Measurements from ENCODE around the gene CDH12.
"Not testable (repeated sequence)": the region's sequence is repeated elsewhere in the genome, so short reads cannot be mapped to it uniquely, and the experiment has no call there.

Gene CDH12

DNA sequence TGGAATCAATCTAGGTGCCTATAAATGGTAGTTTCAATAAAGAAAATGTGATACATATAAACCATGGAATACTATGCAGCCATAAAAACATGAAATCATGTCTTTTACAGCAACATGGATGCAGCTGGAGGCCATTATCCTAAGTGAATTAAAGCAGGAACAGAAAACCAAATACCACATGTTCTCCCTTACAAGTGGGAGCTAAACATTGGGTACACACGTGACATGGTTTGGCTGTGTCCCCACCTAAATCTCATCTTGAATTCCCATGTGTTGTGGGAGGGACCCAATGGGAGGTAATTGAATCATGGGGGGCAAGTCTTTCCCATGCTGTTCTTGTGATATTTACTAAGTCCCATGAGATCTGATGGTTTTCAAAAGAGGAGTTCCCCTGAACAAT, 78.9 kb downstream of the CDH12 start:
- in situ Hi-C loops (cut with MboI; ENCODE audit: low sequenced_read_pairs): not testable (repeated sequence)

- in situ Hi-C loops (cut with MboI; ENCODE audit: low sequenced_read_pairs): no loop called here
These were observed 88.4 kb downstream of the CDH12 start for GRCh38 chr5:22764736-22765135.

- in situ Hi-C loops (cut with MboI; ENCODE audit: low sequenced_read_pairs): no loop called here
These were observed 95.4 kb downstream of the CDH12 start for GRCh38 chr5:22757776-22758175.

DNA sequence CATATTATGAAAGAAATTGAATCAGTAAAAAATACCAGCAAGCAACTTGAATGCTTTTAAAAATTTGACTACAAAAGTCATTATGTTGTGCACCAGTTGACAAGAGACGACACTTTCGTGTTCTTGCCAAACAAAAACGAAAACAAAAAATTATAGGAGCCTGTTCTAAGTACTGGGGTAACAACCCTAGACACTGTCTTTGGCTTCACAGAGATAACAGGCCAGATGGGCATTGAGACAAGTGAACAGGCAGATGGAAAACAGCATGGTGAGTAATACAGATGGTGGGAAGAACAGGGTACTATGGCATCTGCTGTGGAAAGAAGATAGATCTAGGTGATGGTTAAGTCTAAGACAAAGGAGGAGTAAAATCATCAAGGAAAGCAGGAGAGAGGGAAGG, 99.0 kb downstream of the CDH12 start:
- in situ Hi-C loops (cut with MboI; ENCODE audit: low sequenced_read_pairs): no loop called here

DNA sequence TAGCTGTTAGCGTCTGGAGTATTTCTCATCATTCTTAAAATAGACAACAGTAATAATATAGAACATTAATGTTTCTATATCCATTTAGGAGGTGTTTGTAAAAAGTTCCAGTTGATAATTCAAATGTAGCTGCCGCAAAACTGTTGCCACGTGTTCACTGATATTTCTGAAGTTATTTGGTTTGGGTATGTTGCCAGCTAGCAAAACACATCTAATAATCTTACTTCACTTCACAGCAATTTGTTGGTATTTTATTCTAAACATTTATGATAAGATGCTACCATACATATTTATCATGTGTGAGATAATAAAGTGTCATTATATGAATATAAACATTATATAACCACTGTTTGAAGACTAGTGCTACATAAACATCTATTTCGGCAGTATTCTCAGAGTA, 101.6 kb downstream of the CDH12 start:
- in situ Hi-C loops (cut with MboI; ENCODE audit: low sequenced_read_pairs): no loop called here

DNA sequence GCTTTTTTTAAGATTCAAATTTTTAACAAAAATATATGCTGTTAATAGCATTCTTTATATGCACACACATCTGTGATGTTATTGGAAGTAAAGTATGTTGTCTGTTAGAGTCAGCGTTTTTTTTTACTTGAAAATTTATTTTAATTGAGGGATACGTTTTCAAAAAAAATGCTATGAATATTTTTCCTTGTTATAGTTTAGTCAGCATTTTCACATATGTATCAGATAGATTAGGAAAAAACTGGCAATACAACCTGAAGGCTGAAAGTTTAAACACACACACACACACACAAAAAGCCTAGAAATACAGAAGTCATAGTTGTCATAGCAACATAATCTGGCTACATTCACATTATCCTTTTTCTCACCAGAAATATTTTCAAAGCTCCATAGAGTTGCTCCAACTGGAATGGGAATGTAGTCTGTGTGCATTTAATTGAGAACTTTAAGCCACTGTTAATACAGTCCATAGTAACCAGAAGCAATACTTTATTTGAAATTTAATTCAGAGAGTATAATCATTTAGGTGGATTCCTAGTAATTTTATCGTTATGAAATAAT, 116.6 kb downstream of the CDH12 start:
- in situ Hi-C loops (cut with MboI; ENCODE audit: low sequenced_read_pairs): no loop called here

- in situ Hi-C loops (cut with MboI; ENCODE audit: low sequenced_read_pairs): no loop called here
These were observed 118.2 kb downstream of the CDH12 start for GRCh38 chr5:22734907-22735306.

DNA sequence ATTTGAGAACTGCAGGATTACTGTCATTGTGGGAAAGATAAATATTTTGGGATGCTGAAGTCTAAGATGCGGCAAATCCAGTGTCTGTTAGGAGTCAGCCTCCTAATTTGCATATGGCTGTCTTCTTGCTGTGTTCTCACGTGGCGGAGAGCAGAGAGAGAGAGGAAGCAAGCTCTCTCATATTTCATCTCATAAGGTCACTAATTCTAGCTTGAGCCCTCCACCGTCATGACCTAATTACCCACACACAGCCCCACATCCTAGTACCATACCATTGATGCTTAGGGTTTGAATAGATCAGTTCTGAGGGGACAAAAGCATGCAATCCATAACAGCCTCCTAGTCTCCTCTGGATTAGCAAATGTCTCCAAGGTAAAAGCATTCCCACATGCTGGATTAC, 124.5 kb downstream of the CDH12 start:
- in situ Hi-C loops (cut with MboI; ENCODE audit: low sequenced_read_pairs): no loop called here

DNA sequence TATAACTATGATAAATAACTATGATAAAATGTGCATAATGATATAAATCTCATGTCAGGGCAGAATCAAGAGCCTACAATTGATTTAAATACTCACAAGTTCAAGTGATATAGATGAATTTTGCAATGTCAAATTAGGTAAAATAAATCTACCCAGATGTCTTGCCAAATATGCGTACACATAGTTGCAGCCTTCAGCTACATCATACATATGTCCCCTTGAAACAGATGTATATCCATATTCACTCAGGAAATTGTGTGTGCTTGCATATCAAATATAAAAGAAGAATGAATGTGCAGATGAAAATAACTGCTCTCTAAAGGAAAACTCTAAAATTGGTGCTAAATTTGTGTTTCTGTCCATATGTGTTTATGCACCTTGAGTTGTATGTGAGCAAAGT, 130.7 kb downstream of the CDH12 start:
- in situ Hi-C loops (cut with MboI; ENCODE audit: low sequenced_read_pairs): no loop called here

GRCh38 chr5:22722056-22722455, 131.1 kb downstream of the CDH12 start:
- in situ Hi-C loops (cut with MboI; ENCODE audit: low sequenced_read_pairs): no loop called here

- in situ Hi-C loops (cut with MboI; ENCODE audit: low sequenced_read_pairs): no loop called here
These were observed 133.3 kb downstream of the CDH12 start for GRCh38 chr5:22719842-22720241.

DNA sequence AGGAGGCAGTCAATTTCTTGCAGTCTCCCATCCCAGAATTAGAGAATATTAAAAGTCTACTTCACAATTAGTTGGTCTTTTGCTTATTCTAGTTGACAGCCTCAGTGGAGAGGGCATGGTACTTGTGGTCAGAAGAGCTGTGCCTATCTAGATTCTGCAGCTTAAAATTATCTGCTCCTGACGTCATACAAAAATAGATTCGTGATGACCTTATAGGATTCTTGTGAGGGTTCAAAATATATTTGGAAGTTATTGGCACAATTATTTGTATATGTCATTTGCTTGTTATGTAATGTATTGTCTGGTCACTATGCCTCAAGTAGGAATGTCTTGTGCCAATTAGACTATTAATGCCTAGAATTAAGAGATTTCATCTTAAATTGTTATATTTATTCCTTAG, 142.5 kb downstream of the CDH12 start:
- in situ Hi-C loops (cut with MboI; ENCODE audit: low sequenced_read_pairs): no loop called here

- in situ Hi-C loops (cut with MboI; ENCODE audit: low sequenced_read_pairs): no loop called here
These were observed 143.4 kb downstream of the CDH12 start for GRCh38 chr5:22709743-22710142.

DNA sequence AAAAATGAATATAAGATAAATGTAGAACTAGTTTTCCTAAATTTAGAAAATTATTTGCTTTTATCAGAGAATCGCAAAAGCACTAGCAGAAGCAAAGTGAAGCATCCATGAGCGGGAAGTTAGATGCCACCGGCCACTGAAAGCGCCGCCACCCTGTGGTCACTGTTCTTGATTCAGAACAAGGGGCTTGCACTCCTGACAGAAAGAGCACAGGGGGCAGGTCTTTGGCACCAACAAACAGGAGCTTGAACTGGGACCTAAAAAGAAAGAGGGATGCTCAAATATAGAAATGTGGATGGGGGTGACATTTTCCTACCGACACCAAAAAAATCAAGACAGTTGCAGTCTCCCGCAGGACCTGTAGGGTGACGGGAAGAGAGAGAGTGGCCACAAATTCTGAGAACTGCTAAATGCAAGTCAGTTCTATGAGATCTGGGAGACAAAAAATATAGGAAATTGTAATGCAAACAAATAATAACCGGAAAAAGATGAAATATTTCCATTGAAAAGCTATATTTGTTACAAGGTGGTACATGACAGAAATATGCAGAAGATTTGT, 144.3 kb downstream of the CDH12 start:
- in situ Hi-C loops (cut with MboI; ENCODE audit: low sequenced_read_pairs): no loop called here

GRCh38 chr5:22706901-22707300, 146.2 kb downstream of the CDH12 start:
- in situ Hi-C loops (cut with MboI; ENCODE audit: low sequenced_read_pairs): no loop called here

DNA sequence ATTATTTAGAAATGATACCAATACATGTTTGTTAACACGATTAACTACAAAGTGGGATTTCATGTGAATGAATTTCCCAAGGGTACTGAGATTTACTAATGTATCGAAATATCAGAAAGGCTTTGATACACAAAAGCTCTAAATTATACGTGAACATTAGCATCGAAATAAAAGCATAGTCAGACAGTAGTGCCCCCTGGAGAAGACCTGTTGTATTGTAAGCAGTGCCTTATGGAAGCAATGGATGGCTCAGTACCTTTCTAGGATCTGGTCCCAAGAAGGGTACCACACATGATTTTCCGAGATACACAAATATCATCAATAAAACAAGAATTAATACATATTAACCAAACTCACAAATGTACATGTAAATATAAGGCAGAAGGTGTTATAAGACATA, 153.8 kb downstream of the CDH12 start:
- in situ Hi-C loops (cut with MboI; ENCODE audit: low sequenced_read_pairs): no loop called here

GRCh38 chr5:22693121-22693520, 160.0 kb downstream of the CDH12 start:
- in situ Hi-C loops (cut with MboI; ENCODE audit: low sequenced_read_pairs): no loop called here

DNA sequence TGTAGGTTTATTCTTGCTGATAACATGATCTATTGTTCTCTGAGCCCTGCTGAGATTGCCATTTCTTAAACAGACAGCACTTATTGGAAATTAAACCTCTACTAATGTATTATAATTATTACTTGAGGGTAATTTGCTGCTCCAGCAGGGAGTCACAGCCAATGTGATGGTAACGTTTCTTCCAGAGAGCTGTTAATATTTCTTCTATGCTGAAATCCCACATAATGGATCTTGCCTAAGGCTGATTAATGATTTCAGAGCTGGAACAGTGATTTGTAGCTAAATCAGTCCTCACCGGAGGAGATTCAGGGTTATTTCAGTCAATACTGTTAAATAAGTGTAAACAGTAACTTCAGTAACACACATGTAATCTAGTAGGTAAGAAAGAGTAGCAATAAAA, 170.1 kb downstream of the CDH12 start:
- in situ Hi-C loops (cut with MboI; ENCODE audit: low sequenced_read_pairs): no loop called here

DNA sequence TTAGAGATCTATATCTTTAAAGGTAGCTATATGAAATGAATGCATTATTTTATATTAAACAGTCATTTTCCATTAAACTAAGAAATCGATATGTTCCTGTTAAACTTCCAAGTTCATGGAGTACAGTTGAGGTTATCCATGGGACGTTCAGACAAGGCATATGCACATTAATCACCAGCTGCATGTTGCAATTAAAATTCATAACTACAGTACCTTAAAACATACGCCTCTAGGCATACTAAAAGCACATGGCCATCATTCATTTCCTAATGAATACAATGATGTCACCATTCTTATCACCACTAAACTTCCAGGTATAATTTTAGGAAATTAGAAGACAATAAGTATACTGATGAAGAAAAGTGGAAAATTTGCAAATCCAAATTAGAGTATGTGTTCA, 174.3 kb downstream of the CDH12 start:
- in situ Hi-C loops (cut with MboI; ENCODE audit: low sequenced_read_pairs): no loop called here

GRCh38 chr5:22673131-22673530, 180.0 kb downstream of the CDH12 start:
- in situ Hi-C loops (cut with MboI; ENCODE audit: low sequenced_read_pairs): no loop called here

DNA sequence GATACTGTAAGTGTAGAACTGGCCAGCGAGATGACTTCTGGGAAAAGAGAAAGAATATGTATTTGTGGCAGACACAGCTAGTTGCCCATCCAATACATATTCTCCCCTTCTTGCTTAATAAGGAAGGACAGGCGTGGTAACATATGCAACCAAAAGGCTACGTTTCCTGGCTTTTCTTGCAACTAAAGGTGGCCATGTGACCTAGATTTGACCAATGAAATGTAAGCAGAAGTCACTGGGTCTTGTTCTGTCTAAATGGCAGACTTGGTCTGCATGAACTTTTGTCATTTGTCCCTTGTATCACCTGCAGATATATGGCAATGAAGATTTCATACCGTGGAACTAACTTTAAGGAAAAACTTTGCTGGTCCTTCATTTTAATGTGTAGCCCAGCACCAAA, 183.8 kb downstream of the CDH12 start:
- in situ Hi-C loops (cut with MboI; ENCODE audit: low sequenced_read_pairs): no loop called here

DNA sequence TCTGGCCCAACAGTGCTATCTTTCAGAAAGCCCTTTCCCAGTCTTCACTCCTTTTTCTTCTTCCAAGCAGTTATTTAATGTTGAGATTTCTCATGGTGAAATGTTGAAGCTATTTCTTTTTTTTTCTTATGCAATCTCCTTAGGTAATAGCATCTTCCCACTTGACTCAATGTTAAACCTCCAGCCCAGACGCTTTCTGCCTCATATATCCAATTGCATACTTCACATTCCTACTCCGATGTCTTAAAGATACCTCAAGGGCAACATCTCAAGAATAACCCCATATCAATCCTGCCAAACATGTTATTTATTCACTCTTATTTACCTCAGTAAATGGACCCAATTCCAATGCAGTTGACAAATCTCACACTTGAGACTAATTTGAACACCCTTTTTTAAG, 187.3 kb downstream of the CDH12 start:
- in situ Hi-C loops (cut with MboI; ENCODE audit: low sequenced_read_pairs): no loop called here

- in situ Hi-C loops (cut with MboI; ENCODE audit: low sequenced_read_pairs): no loop called here
These were observed 190.0 kb downstream of the CDH12 start for GRCh38 chr5:22663134-22663533.

All from HL-60/S4 treated with retinoic acid at 250 ng/mL for 4 days and 3 days (cell line).